ENCODE results near the gene TIAM2.

Gene TIAM2

GRCh38 chr6:155245193-155245592 is 250.1 kb downstream of the TIAM2 start:
- no peak for DNase-seq

DNA sequence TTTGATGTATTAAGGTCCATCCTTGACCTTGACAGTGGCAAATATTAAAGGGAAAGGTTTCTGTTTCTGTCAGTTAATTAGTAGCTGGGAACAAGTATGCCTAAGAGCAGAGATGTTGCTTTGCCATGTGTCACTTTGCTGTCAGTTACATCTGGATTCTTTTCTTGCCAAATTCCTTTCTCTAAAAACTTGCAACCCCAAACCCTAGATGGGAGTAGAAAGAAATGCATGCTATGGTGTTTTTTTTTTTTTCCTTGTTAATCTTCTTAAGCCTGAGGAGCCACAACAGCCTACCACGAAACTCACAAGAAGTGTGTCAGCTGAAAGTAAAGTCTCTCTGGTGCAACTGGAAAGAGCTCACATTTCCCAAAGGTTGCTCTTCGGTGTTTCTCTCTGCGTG is 250.7 kb downstream of the TIAM2 start:
- no peak for DNase-seq

- no peak for DNase-seq
Measured at GRCh38 chr6:155246825-155247224, 251.7 kb downstream of the TIAM2 start.

DNA sequence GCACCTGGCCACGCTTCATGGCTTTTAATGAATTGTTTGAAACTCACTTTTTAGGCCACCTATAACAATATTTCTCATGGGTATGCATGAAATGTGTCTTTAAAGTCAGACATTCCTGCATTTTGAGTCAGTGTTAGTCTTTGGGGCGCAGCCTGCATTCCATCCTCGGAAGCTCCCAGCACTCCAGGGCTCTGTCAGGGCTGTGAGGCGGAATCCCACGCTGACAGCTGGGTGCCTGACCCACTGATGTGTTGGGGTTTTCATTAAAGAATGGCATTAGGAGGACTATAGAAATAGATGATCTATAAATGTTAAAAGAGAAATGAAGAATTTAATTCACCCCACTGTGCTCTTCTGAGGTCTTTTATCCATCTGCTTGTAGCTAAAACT is 252.5 kb downstream of the TIAM2 start:
- DNase-seq: no peak

DNA sequence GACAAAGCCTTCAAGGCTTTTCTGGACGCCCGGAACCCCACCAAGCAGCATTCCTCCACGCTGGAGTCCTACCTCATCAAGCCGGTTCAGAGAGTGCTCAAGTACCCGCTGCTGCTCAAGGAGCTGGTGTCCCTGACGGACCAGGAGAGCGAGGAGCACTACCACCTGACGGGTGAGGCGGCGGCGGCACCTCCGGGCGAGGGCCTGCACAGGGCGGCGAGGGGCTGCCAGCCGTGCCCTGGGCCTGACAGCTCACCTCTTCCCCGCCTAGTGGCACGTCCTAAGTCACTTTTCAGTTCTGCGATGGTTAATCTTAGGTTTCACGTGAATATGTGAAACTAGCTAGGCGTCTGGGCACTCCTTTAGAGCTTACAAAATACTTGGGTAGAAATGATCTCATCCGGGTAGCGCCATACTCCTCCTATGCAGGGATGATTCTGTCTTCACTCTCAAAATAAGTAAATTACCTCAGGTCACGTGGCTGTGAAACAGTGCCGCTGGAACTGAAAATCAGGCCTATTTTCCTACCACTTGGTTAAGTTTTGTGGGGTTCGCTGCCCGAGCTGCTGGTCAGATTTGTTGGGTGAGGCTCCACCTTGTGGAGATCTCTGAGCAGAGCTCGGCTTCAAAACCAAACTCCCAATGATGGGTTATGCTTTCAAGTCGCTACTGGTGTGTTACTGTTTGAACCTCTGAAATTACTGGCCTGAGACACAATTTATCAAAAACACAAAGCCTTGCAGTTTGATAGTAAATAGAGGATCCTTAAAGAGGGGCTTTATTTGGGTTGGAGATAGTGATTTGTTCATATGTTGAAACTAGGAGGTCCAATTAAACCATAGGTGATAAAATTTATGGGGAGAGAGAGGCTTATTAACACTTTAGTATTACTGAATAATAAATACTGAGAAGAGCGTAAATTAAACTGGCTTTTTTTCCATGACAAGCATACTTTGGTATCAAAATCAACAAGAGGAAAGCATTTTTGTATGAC is 253.2 kb downstream of the TIAM2 start:
- no peak for DNase-seq

- no peak for DNase-seq
Measured at GRCh38 chr6:155250701-155251381, 255.7 kb downstream of the TIAM2 start.

DNA sequence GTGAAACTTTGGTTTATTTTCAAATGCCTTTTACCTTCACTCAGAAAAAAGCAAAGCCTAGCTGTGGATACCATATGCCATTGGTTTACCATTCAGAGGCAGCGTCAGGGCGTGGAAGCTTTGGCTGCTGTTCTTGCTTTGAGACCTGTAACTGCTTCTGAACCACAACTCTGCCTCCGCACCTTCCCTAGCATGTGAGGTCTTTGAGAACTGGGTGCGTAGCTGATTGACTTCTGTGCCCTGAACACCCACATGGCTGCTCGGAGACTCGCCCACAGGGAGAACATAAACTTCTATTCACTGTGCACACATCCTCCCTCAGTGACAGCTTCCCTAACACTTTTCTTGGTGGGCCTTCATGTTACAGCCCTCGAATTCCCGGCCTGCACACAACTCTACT is 257.5 kb downstream of the TIAM2 start:
- no peak for DNase-seq

GRCh38 chr6:155253337-155253736 is 258.2 kb downstream of the TIAM2 start:
- DNase-seq: no peak

DNA sequence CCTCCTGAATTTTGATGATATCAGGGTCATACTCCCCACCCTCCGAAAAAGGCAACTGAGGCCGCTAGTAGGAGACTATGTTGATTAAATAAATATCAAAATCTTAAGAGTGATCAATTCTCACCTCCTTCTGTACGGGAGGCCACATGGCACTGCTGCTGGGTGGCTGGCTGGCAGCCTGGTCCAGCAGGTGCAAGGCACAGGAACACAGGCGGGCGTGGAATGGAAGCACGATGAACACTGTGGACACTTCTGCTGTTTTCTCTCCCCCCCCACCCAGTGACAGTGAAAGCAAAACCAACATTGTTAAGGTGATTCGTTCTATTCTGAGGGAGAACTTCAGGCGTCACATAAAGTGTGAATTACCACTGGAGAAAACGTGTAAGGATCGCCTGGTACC is 259.0 kb downstream of the TIAM2 start:
- DNase-seq: no peak

DNA sequence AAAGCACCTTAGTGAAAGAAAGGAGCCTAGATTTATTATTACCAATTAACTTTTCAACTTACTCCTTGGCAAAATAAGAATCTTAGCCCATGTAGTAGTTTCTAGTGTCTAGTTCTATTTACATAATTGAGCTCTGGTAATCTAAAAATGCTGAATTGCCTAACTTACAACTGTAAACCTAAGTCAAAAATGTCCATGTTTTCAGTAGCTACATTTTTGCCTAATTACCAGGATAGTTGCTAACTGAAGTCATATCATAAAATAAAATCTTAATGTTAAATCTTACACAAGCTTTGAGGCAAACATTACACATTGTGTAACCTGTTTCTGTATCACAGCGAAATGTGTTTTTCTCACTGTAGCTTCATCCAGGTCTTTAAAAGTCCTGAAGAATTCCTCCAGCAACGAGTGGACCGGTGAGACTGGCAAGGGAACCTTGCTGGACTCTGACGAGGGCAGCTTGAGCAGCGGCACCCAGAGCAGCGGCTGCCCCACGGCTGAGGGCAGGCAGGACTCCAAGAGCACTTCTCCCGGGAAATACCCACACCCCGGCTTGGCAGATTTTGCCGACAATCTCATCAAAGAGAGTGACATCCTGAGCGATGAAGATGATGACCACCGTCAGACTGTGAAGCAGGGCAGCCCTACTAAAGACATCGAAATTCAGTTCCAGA is 261.1 kb downstream of the TIAM2 start:
- DNase-seq: no peak

DNA sequence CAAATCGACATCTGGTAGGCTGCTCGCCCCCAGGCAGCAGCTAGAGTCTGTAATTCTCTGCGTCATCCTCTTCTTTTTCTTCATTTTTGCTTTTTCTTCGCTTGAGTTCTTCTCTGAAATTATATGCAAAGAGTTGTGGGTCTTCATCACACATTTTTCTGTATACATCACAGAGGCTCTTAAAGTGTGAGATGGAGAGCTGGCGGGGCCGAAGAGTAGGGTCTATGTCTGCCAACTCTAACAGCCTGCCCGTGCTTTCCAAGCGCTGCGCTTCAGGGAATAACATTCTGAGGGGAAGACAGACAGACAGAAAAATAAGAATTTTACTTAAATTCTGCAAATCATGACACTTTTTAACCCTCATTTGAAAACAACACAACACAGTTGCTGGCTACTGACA is 262.7 kb downstream of the TIAM2 start:
- no peak for DNase-seq

DNA sequence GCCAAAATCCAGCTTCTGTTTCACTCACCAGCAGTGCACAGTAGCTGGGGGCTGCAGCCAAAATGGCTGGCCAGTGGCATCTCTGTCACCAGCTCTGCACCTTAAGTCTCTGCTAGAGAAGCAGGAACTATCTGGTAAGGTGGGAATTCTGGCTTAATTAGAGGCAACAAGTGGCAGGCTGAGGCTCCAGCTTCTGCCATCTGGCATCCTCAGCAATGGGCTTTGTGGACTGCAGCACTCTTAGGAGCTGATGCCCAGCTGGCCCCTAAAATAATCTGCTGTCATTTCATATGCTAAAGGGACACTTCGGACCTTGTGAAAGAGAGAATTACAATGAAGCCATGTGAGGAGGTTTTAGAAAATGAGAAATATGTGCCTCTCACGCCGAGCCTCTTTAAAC is 264.1 kb downstream of the TIAM2 start:
- no peak for DNase-seq

DNA sequence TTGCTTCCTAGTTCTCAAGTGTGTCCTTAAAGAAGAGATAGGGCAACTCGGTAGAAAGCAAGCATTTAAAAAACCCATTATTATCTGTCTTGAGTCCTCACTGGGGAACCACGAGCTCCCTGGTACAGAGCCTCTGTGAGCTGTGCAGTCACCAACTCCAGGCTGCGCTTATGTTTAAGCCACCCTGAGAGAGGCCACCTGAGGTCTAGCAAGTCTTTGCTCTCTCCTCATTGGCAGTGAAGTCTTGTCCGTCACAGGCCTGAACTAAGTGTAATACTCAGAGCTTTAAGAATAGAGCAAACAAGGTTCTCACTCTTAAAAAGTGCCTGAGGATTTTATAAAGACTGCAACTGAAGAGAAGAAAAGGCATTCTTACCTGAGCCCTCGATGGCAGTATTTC is 264.8 kb downstream of the TIAM2 start:
- no peak for DNase-seq

GRCh38 chr6:155260686-155261085 is 265.6 kb downstream of the TIAM2 start:
- no peak for DNase-seq

DNA sequence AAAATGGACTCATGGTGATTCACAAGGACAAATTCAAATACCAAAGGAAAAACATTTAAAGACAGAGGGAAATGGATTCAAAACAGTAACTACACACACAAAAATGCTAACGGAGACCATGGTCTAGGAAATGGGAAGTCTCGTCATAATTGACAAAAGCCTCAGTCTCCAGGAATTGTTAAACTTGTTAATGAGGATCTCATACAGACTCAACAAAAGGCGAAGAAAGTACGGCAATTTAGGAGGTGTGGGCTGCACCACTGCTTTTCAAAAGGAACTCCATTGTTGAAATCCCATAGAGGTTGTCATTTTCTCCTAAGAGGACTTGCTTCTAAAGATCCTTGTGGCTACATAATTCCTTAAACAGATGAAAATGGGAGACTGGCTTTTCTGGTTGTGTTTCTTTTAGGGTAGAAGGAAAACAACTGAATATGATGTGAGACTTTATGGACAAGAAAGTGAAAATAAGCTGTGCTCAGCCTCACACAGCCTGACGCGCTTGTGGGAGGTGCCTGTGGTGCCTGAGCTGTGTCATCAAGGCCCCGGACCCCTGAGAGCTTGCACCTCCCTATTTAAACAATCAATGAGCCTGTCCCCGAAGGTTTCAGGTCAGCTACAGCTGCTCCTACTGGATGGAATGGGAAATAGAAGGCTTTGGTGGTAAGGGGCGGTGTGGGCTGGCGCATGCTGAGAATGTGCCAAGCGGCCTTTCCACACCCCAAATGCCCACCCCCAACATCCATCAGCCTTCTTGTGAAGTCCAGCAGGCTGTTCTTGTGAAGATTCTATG is 266.2 kb downstream of the TIAM2 start:
- DNase-seq: no peak

DNA sequence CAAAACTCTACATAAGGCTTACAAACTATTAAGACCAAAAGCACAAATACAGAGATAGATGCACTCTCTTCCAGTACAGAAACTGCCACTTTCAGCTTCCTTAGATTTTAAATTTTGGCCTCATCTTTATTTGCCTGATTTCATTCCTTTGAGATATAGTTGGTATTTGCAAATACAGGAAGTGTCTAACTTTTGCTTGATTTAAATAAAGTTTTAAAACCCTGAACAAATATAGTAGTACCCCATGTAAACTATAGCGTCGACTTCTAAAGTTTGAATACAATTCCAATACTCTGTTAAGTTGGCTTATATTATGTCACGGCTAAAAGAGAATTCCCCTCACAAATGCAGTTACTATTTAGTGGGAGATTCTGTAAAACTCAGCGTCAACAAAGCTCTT is 267.5 kb downstream of the TIAM2 start:
- DNase-seq: no peak

- no peak for DNase-seq
Measured at GRCh38 chr6:155263373-155264063, 268.4 kb downstream of the TIAM2 start, which contains the start of gene CLDN20. Gene CLDN20, plus strand, starts transcription at chr6:155264013. Its CDS starts 11,707 bp downstream, at chr6:155275720.

DNA sequence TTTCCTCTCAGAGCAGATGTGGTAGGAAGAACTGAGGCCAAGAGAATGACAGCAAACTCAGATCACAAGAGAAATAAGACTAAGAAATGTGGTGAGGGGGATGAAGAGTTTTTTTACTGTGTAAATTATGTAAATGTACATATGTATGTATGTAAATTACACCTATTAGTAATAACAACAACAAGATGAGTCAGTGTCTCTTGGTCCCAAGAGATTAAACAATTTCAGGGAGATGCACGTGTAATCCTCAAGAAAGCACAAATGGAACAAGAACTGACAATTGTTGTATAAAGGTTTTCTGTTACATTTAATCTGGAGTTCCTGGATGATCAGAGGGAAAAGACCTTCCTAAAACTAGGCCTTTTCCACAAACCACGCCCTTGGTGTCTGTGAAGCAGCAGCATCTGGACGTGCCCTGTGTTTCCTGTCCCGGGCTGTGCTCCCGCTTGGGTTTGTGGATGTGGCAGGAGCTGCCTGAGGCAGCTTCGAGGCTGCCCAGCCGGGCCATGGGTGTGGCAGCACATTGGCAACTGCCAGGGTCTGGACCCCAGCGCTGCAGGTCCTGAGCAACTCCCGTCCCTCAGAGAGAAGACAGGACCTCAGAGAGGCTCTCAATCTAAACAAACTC is 269.7 kb downstream of the TIAM2 start:
- DNase-seq: no peak

DNA sequence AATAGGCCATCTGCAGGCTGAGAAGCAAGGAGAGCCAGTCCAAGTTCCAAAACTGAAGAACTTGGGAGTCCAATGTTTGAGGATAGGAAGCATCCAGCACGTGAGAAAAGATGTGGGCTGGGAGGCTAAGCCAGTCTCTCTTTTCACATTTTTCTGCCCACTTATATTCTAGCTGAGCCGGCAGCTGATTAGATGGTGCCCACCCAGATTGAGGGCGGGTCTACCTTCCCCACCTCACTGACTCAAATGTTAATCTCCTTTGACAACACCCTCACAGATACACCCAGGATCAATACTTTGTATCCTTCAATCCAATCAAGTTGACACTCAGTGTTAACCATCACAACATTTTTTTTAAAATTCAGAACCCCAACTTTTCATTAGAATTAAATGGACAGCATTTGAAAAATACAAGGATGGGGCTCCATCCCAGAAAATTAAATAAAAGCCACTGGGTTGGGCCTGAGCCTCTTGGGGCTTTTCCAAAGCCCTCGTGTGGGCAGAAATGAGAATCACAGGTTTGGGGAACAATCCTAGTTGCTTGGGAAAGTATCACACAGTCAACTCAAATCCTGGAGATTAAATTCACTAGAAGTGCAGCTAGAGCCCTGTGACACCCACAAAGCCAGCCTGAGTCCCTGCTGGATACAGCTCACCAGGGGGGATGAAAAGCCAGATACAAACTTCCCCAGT is 270.9 kb downstream of the TIAM2 start:
- DNase-seq: no peak

DNA sequence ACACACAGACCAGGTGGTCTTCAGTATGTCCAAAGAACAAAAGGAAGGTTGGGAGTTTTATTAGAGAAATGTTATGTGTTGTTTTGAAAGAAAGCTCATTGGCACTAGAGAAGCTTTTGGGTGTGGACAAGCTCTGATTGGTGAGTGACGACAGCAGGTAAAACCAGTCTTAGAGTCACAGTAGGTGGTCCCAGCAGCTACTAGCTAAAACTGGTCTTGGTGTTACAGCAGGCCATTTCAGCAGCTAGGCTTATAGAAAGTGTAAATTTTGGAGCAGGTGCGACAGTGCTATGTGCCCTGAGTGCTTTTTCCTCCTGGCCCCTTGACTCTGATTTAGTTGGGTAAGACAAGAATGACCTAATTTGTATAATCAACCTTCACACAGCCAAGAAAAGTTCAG is 272.3 kb downstream of the TIAM2 start:
- DNase-seq: no peak

Measured in stimulated activated CD4-positive, alpha-beta T cell treated with anti-CD3 and anti-CD28 coated beads, Interleukin-4, amount 100 ng/mL, for 4 hours (primary cell).